HG02763 (cell line): ENCODE results near the gene MBTD1.
"Not testable (repeated sequence)": the region's sequence is repeated elsewhere in the genome, so short reads cannot be mapped to it uniquely, and the experiment has no call there.

ENCODE experiments used
- ATAC-seq: cut with Tn5 transposase; IDR thresholded peaks from one replicate; pipeline ENCODE4 v1.9.1; 2021; ENCODE audit warnings: mild to moderate bottlenecking, moderate library complexity; ENCODE audit not compliant: unreplicated experiment

Gene MBTD1

GRCh38 chr17:51259564-51260236 is at the start of gene MBTD1:
MBTD1 (minus strand) TSS chr17:51260049; CDS start chr17:51225161, 34,888 bp downstream.
- peak; percentile 69 for ATAC-seq

DNA sequence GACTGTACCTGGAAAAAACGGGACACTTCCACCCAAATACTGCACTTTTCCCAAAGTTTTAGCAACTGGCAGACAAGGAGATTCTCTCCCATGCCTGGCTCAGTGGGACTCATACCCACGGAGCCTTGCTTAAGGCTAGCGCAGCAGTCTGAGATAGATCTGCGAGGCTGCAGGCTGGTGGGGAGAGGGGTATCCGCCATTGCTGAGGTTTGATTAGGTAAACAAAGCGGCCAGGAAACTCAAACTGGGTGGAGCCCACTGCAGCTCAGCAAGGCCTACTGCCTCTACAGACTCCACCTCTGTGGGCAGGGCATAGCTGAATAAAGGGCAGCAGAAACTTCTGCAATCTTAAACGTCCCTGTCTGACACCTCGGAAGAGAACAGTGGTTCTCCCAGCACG is 45.3 kb upstream of the MBTD1 start:
- ATAC-seq: no peak

GRCh38 chr17:51299859-51300258 is 40.0 kb upstream of the MBTD1 start:
- ATAC-seq: no peak

DNA sequence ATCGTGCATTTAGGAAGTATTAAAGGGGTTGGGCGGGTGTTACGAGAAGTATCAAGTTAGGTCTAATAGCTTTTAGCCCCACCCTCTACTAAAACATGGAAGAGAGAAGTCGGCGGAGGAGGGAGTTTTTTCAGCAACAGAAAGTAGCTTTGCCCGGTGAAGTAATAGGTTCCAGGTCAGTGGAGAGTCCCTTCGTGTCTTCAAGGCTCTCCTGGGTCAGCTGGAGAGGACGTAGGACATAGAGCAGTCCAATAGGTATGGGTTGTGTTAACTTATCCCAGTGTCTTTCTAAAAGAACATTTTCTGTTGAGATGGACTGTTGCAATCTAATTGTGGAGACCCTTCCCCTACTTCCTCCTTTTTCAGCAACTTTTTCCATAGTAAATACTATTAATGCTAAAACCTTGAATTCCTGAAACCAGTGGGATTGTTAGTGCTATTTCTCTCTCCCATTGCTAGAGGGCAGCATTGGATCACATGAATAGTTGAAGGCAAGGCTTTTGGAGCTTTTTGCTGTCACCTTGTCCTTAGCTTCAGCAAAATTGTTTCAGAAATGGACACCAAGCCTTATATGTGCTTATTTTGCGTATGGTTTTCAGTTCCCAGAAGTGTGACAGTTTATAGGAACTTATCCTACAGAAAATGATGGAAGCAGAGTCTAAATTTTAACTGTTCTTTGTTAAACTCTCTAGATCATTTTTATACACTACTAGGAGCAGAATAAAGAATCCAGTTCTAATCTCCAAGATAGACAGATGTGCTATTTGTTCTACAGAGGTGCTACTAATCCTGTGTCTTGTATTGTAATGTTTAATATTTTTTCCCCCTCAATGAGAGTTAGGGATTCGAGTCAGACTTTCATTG is 38.9 kb upstream of the MBTD1 start:
- ATAC-seq: no peak

GRCh38 chr17:51294338-51294737 is 34.5 kb upstream of the MBTD1 start:
- ATAC-seq: not testable (repeated sequence)

- no peak for ATAC-seq
These were observed 29.9 kb upstream of the MBTD1 start for GRCh38 chr17:51289696-51290111.

- no peak for ATAC-seq
These were observed 27.6 kb upstream of the MBTD1 start for GRCh38 chr17:51287412-51287811.

- no peak for ATAC-seq
These were observed 19.3 kb upstream of the MBTD1 start for GRCh38 chr17:51279183-51279582.

DNA sequence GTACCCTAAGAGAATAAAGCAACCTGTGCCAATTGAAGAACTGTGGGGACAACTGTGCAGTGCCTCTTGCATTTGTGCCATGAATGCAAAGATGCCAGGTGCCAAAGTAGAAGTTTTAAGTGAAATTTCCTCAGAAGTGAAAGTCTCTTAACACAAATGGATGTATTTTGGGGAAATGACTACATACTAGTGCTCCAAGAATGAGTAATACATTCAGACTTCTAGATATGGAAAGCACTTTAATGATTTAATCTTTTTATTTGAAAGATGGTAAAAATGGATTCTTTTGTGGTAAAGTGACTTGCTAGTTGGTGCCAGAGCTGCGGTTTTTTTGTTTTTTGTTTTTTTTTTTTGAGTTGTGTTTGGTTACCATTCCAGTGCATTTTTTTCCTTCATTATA is 15.5 kb upstream of the MBTD1 start:
- ATAC-seq: no peak

DNA sequence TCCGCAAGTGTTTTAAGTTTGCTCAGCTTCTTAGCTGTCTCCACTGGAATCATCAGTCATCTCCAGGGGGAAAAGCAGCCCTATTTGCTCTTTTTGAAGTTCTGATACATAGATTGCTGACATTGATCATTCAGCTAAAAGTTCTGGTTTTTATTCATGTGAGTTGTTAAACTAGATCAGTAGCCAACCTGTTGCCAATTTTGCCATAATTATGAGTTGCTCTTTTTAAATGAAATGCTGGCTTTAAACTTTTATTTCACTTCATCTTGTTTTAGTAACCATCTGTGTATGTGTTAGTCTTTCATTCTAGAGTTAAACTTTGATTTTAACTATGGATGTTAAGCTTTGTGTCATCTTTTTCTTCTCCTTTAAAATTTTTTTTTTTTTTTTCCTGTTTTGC is 13.0 kb upstream of the MBTD1 start:
- ATAC-seq: no peak

- ATAC-seq: no peak
These were observed 10.8 kb upstream of the MBTD1 start for GRCh38 chr17:51270636-51271035.

DNA sequence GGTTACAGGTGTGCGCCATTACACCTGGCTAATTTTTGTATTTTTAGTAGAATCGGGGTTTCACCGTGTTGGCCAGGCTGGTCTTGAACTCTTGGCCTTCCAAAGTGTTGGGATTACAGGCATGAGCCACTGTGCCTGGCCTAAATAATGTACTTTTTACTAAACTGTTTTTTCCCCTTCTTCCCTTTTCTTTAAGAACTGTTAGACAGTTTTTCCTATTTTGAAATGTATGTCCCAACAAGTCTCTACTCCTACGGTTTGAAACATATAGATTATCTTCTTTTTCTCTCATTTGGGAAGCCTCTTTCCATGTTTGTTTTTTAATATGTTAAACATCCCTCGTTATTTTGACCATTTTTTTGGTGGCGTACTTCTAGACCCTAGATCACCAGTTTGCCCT is 10.1 kb upstream of the MBTD1 start:
- no peak for ATAC-seq

GRCh38 chr17:51264466-51264865 is 4.6 kb upstream of the MBTD1 start:
- not testable (repeated sequence) for ATAC-seq

DNA sequence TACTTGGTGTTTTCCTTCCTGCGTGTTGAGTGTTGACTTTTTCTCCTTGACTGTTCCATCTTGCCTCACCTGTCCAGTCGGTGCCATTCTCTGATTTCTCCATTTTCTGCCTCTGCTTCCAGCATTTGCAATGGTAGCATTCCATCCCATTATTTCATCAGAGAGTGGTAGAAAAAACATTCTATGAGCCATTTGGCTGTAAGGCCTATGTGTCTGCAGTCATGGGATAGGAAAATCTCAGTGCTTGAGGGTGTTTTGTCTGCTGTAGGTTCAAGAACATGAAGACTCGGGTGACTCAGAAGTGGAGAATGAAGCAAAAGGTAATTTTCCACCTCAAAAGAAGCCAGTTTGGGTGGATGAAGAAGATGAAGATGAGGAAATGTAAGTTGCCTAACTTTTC is 3.2 kb upstream of the MBTD1 start:
- no peak for ATAC-seq

DNA sequence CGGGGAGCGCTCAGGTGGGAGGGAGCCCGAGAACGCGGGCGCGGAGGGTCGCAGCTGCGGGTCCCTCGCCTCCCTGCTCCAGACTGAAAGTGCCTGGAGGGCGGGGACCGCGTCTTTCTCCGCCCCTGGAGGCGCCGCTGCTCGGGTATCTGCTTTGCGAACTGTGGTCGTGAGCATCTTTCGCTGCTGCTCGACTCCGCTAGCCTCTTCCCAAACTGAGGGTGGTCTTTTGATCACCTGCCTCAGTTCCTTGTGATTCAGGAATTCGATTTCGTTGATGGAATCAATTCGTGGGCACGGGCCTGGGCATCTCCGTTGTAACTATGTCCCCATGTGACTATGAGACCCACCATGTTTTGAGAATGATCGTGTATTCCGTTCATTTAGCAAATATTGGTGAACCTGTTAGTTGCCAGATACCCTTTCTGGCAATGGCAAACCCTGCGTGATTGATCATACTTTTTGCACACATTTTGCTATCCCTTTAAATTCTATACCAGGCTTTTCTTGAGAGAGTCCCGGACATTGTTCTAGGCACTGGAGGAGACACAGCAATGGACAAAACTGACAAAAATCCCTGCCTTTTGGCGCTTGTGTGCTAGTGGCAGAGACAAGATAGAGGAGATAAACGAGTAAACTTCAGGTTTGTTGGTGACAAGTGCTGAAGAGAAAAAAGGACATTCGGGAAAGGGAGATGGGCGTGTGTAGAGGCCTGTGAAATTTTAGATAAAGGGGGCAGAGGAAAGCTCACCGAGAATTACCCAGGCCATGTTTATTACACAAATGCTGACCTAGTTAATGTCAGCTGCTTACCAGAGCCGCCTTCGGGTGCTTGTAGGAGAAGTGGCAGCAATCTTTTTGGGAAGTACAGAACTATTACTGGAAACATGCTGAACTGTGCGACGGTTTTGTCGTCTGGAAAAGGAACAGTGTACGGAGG is 1.4 kb upstream of the MBTD1 start:
- ATAC-seq: no peak

- ATAC-seq: peak; percentile 72
These were observed 581 bp upstream of the MBTD1 start, which contains the start of gene UTP18 for GRCh38 chr17:51260237-51261023. UTP18 (plus strand) TSS chr17:51260546; CDS start chr17:51260585, 39 bp downstream.

DNA sequence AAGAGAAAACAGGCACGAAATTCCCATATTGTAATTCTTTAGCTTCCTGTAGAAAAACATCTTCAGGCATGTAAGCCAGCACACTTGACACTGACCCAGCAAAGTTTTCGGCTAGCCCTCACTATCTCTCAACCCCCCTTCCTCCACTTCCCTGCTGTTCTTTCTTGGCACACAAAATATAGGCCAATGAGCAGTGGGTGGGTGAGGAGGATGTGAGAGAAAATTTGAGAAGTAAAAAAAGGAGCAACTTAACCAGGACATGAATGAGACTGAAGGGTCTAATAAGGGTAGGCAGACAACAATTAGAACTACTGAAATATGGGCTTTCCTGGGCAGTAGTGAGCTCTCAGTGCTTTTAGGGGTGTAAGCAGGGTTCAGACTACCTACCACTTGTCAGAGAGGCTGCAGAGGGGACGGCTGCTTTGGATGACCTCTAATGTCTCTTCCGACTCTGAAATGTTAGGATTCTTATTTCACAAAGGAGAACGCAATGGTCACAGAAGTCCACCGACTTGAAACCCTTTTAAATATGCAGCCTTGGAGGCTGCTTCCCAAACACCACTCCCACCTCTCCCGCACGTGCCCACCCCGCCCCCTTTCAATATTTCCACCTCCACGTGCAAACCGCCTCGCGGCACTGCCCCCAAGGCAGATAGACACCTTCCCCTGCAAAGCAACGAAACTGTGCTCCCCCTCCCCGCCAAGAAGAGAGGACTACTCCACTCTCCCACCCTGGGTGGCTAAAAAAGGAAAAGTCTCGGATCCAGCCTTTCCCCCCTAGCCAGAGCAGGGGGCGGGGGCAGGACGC is 889 bp downstream of the MBTD1 start:
- no peak for ATAC-seq

DNA sequence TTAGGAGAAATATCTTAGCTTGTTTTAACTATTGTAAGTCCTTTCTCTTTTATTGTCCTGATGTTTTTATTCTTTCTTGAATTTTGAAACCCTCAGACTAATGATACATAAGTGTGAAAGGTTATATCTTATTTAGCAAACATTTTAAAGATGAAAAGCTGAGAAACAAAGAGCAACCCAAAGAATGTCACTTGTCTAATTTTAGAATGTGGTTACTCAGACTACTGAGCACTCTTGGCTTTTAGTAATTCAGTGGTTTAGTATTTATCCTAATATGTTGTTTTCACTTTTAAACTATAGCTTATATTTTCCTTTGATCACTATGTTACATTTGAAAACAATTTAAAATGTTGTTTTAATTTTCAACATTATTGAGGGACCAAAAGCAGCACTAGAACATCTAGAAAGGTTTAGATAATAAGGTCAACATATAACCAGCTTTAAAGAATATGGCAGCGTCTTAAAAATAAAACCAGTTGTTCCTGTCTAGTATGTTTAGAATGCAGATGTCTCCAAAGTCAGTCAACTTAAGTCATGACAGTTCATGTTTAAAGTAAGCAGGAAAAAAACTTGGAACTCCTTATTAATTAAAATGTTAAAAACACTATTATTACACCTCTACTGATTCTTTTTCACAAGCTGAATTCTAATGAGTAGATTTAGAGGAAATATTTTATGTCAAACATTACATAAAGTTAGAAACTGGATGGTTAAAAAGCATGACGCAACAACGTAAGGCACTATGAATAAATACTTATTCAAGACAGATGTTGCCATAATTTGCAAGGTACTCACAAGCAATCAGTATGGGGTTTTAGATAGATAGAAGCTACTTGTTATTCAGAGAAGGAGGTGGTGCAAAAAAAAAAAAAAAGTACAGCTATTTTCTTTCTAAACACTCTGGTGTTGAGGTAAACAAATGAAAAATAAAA is 2.4 kb downstream of the MBTD1 start:
- no peak for ATAC-seq
